ENCODE measurements around the gene NR2E1.
A peak's percentile ranks its signal among the peaks of the same experiment; 100 is the strongest.

The NR2E1 gene

DNA sequence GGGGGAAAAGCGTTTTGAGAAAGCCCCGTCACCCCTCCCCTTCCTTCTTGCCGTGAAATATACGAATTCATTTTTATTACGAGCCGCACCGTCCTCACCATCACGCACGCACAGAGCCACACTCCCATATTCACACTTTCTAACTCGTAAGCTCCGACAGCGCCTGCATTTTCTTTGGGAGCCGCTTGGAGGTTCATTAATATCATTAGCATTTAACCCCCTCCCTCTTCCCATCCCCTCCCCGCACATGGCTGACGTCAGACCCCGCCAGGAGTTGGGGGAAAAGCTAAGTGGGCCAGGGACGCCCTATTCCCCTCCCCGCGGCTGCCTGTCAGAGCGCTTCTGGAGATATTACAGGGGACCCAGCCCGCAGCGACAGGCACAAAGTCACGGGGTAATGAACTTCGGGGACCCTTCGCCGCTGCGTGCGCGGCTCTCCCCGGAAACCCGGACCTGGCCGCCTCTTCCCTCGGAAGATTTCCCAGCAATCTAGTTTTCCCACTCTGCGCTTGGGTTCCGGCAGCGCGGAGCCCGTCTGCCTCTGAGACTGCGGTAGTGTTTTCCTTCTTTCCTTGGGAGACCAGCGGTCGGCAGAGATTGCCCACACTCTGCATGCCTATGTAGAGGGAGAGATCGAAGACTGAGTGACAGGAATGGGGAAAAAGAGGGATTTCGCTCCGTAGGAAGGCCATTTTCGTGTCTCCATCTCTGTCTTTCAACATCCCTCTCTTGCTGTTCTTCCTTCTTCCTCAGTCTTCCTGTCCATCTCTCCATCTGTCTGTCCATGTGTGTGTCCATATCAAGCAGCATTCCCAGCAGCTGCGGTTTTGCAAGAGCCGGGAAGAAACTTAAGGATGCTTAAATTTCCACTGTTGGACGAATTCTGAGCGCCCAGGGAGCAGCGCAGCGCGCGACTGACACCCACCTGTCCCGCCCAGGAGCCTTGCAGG, at the start of gene NR2E1:
Gene NR2E1 (plus strand): TSS at position 309 of the 950 bp plus-strand sequence. CDS start 744 bp downstream, outside the sequence.
- DNase-seq = peak; percentile 7

DNA sequence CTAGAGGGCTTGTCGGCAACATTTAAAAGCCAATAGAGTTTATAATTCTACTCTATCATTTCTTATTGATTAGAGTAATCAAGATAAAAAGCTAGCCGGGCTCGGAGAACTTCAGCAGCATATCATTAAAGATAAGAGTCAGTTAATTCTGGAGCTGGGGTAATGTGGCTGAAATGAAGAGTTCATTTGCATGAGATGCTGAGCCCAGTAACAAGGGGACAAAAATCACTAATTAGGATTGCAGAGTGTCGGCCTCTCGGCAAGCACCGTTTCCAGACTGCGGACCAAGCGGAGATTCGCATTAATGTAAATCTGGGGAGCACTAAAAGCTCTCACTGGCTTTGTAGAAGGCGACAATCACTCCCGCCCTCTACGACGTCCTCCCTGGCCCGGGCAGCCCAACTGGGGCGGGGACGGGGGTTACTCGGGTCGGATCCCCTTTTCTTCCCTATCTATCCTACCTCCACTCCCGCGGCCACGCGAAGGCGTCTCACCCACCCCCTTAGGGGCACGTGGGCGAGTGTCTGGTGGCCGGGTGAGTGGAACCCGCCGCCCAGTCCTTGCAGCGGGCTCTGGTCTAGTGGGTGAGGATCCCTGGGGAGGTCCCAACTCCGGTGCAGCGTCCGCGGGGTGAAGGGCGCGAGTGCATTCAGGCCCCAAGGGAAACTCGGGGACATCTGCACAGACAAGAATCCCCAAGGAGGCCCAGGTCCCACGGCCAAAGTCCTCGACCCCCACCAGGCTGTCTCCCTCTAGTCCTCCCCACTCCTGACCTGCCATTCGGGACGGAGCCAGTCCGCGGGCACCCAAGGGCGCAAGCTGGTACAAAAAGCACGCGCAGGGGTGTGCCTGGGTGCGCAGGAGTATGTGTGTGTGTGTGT, 49.0 kb upstream of the NR2E1 start:
- DNase-seq = peak in 1 of 2 experiments; percentile 13

DNA sequence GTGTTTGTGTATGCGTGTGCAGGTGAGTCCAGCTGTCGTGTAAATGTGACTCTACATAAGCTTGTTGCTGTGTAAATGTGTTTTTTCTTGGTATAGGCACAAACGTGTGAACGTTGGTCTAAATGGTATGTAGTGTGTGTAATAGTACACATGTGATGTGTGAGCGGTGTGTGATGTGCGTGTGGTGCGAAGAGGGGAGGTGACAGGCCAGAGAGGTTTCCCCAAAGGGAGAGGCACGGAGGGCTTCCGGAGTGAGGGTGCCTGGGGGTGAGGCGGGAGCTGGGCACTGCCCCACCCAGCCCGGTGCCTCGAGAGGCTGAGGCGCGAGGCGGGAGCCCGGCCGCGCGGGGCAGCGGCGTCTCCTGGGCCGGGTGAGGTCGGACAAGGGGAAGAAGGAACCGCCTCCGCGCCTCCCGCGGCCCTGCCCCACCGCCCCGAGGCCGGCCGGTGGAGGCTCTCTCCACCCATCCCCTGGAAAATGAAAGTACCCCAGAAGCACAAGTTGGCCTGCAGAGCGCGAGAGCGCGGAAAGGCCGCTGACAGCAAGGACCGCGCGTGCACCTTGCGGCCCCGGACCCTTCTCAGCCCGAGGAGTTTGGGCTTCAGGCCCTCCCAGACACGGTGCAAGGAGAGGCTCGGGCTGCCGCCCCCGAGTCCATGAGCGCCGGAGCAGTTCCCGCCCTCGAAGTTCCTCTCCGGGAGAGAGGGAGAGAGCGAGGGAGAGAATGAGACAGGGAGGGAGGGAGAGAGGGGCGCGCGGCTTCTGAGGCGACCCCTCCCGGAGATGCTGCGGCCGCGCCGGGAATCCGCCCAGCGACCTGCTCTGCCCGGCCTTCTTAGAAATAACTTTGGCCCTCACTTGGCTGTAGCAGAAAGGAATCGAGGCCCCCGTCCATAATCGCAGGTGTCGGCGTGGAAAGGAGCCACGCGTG, 48.1 kb upstream of the NR2E1 start:
- peak; percentile 16 to 31 for DNase-seq

DNA sequence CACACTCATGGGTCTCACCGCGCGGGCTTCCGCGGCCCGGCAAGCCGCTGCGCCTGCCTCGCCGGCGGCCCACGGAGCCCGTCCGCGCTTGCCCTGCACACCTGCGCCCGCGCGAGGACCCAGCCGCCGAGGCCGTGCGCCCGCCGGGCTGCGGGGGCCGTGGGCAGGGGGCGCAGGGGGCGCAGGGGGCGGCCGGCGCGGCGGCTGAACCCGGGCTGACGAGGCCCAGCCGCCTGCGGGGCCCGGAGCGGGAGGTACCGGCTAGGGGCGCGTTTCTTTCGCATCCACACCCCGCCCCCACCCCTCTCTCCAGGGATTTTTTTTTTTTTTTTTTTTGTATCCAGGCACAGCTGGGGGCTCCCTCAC, 47.5 kb upstream of the NR2E1 start:
- no peak for DNase-seq

DNA sequence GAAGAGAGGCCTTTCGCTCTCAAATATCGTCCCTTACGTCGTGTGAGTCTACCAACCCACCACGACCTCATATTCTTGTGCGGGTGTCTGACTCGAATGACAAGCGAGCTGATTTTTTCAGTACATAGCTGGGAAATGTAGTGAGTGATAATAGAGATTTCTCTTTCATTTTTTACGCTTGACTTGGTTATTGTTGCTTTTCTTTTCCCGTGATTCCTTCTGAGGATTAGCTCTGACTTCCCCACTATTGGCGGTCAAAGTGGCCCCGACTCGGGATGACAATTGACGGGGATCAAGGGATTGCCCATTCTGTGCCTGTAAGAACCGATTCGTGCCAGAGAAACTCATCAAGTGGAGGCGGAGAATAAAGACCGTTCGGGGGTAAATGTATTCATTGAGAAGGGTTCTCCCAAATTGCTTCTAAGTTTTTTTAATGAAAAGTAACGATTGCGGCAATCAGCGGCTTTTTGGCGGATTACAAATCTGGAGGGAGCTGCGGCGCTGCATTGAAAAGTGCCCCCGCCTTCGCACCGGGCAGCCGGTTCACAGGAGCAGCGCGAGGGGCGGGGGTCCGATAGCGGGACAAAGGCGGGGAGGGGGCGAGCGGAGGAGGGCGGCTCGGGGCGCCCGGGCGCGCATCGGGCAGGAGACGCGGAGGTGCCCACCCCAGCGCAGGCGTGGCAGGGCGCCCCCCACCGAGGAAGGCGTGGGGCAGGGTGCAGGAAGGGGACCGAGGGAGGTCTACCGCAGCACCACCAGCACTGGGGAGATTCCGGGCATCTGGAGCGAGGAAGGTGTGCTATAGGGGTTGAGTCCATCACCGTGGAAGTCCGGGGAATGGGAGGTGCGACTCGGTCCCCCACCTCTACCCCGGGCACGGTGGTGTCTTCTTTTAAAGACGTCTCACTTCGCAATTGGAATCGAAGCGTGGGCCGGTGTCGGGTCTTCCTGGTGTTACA, 46.7 kb upstream of the NR2E1 start:
- DNase-seq = peak in 1 of 2 experiments; percentile 20

DNA sequence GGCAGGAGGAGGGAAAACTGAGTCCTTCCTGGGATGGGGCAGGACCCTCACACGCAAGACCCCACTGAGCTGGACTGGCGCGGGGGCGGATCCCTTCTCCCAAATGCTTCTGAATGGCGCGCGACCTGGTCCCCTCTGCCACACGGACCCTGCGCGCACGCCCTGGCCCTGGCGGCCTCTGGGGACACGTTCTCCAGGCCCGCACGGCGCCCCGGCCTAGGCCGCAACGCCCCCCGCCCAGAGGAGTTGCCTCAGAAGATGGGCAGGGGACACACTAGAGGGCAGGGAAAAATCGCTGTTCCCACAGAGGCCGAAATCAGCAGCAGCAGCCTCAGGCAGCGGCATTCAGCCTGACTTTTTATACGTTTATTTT, 46.1 kb upstream of the NR2E1 start:
- DNase-seq = no peak

DNA sequence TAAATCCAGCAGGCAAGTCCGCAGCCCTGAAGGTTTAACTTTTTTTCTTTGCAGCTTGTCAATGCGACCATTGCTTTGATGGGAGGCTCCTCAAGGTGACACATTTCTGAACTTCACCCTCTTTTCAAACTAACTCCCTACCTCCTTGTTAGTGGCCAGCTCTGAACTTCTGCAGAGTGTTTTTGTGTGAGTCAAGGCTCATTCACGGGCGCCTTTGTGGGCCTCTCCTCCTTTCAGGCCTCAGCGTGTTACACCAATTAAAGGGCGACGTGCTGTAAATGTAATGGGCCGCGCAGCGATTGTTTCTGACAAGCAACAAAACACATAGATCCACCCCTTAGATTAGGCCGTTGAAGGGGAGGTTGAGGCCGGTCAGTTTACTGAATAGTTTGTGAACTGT, 45.5 kb upstream of the NR2E1 start:
- no peak for DNase-seq

DNA sequence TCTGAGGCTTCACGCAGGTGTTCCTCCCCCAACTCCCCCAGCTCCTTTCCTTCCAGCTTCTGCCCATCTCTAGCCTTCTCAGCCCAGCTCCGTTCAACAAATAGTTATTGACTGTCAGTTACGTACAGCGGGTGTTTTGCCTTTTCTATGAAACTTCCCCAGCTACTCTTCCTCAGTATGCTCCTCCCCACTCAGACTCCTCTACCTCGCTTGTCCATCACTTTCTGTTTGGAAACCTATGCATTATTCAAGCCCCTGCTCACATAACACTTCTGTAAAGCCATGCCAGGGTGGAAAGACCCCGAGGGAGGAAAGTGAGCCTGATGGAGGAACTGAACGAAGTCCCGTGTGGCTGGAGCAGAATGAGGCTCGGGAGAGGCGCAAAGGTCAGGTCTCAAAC, 44.2 kb upstream of the NR2E1 start:
- DNase-seq = no peak

DNA sequence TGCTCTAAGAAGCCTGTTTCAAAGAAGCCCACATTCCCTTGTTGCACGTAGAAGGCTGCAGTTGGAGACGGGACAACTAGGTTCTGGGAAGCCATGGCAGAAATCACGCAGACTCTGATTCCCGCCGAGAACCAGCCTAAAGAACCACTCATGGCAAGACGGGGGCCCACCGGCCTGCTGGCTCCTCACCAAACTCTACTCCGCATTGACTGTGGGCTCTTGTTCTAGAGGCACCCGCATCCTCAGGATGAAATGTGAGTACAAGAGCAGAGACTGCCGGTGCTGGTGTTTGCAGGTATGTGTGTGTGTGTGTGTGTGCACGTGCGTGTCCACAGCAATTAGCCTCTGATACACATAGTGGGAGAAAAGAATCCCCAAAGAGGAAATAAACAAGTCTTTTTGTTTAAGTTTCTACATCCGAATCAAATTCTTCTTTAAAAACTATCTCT, 42.3 kb upstream of the NR2E1 start:
- DNase-seq = no peak

DNA sequence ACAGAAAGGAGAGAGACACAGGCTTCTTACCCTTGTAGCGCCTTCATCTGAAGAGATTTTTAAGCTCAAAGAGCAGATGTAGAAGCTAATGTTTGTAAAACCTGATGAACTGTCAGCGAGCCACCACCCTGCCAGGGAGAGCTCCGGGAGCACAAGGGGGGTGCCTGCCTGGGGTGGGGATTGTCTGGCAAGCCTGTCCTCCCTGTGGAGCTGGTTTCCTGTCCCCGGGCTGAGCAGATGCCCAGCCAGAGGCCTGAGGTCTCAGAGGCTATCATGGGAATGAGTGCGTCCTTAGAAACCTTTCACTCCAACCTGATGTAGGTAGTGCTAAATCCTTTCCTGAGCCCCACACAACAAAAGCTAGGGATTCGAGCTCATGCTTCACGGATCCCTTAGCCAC, 41.9 kb upstream of the NR2E1 start:
- DNase-seq = no peak

DNA sequence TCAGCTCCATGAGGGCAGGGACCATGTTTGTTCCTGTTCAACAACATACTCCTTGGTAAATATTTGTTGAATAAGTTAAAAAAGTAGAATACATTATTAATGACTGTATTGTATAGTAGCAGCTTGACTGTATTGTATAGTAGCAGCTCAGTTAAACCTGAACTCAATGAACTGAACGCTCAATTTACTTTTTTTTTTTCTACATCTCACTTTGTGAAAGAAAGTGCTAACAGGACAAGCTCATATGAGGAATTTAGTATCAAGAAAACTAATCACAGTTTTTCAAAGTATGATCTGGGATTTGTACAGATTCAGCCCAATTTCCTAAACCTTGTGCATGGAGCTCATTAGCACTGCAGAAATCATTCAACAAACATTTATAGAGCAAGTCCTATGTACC, 38.8 kb upstream of the NR2E1 start:
- DNase-seq = no peak

DNA sequence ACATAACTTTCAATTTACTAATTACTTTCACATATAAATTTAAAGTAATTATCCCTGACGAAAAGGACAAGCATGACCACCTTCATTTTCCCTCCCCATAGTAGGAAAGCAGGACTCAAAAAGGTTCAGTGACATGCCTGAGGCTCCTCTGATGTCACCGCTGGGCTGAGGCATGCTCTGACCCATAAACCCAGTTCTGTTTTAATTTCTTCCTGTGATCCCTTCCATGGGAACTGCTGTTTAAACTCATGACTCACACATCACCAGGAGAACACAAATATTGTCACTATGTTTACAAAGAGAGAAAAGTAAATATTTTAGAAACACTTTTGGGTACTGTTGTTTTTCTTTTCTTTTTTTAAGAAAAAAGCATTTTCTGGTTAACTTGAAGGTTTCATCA, 38.0 kb upstream of the NR2E1 start:
- DNase-seq = no peak

DNA sequence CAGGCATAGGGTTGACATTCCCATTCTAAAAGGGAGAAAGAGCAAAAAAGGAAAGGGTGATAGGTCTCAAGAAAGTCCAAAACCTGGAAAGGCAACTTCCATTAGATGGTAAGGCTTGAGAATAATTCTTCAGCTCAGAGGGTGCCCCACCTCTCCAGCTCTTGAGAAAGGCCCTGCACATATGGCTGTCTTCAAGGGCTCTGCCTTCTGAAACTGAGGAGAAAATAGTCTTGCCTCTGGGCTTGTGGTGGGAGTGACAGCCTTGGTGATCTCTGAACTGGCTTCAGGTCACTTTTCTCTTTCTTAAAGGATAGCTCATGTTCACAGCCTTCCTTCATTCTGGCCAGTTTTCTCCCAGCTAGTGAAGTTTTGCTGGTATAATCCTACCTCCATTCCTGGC, 35.6 kb upstream of the NR2E1 start:
- no peak for DNase-seq

DNA sequence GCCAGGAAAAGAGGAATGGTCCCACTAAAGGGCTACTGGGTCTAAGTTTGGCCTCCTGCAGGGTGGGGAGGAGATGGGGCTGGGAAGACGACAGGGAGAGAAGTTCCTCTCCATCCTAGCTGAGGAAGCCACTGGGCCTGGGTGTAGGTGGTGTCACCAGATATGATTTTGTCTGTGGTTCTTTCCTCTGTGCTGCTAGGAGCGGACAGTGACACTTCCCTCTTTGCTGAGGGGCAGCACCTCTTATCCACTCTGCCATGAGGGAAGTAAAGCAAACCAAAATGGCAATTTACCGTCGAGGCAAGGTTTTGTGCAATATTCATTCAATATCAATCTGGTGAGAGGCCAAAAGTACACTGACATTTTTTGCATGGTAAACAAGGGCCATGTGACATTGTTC, 33.0 kb upstream of the NR2E1 start:
- DNase-seq = no peak

DNA sequence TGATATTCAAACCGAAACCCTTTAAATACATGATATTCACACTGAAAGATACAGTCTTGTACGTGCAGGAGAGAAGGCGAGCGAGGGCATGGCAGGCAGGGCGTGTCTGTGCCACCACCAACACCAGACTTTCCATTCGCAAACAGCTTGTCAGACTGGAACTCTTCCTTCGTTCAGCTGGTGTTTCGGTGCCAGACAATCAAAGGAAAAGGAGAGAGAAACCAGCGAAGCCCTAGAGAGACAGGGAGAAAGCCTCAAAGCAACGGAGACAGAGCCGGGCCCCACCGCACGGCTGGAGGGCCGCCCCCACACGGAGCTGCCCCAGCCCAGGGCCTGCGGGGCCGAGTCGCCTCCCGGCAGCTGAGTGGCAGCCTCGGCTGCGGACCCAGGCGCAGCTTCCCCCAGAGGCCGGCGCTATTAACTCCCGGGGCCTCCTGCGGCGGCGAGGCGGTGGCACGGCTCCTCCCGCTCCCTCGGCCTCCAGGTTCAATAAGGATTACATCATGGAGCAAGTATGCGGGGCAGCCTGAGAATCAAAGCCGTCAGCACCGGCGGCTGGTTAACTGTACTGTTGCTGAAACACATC, 32.1 kb upstream of the NR2E1 start:
- peak; percentile 41 to 56 for DNase-seq

DNA sequence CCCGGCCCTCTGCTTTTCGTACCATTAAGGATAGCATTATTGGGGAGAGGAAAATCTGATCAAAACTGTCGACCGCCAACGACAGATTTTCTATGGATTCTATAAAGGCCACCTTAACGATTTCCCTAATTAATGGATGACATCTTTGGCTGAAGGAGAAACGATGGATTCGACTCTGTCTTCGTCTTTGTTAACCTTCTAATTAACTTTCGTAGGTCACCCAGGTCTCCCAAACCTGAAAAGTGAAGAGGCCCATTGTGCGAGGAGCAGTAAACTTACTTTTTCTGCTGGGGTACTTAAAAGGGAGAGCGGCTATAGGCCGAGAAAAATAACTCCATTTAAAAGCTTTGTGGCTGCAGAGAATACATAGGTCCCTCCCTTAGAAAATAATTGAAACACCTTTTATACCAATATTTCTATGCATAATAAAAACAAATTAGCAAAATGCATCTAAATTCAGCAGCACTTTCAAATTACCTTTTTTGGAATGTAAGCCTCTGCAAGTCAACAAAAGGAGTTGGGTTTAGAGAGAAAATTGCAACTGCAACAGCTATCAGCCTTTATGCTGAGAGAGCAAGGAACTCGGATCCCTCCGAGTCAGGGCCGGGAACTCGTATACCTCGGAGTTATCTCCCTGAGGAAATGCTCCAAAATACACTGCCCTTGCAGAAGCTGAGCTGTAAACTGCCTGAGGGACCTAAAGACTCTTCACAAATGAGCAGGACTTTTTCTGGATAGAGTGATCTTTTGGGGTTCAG, 31.4 kb upstream of the NR2E1 start:
- no peak for DNase-seq

DNA sequence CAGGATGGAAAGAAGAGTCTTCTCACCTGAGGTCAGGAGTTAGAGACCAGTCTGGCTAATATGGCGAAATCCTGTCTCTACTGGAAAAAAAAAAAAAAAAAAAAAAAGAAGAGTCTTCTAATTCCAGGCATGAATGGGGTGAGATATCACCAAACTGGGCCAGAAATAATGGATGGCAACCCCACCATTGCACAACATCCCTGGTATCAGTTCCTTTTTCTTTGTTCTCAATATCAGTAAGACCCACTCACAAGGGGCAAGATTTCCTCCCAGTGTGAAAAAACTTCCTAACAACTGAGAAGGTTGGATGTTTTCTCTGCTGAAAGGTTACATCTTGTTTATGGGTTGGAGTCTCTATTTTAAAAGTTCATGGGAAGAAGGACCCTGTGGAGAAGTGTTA, 23.6 kb upstream of the NR2E1 start:
- DNase-seq = no peak

DNA sequence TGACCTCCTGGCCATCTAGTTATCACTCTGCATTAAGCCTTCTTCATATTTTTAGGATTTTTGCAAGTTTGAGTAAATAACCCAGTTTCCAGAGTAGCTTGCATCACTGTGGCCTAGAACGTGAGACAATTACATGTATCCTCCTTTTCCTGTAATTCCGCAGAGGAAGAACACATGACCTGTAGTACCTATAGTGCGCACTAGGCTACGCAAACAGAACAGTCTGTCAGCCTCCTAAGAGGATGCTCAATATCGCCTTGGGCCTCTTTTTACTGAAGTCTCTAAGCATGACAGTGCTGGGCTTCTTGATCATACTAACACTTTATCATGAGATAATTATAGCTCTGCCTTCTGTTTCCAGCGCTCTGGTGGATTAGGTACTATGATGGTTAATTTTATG, 20.2 kb upstream of the NR2E1 start:
- DNase-seq = no peak

DNA sequence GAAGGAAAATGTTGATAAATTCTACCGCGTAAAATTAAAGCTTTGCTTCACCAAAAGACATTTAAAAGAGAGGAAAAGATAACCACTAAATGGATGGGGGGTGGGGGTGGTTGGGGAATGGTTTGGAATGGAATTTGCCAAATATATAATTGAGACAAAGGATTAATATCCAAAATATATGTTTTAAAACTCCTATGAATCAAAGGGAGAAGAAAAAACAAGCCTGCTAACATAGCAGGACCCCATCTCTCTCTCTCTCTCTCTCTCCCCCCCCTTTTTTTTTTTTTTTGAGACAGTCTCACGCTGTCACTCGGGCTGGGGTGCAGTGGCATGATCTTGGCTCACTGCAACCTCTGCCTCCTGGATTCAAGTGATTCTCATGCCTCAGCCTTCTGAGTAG, 13.4 kb upstream of the NR2E1 start:
- DNase-seq = no peak

Data from activated CD4-positive, alpha-beta T cell treated with anti-CD3 and anti-CD28 coated beads, Interleukin-2, amount 50 U/mL, for 48 hours (primary cell).